GM19238 (cell line): ENCODE measurements around the gene SDCBP2.

Experiments used
- DNase-seq: peaks from one replicate; pipeline ENCODE4 v3.0.0; 2011; ENCODE audit warnings: low spot score; ENCODE audit not compliant: insufficient read length

SDCBP2 gene

GRCh38 chr20:1297486-1297885 is 31.5 kb downstream of the SDCBP2 start:
- DNase-seq = no peak

- no peak for DNase-seq
Measured at GRCh38 chr20:1296922-1297321, 32.0 kb downstream of the SDCBP2 start.

GRCh38 chr20:1296117-1296610 is 32.8 kb downstream of the SDCBP2 start:
- DNase-seq = no peak

- no peak for DNase-seq
Measured at GRCh38 chr20:1295276-1295930, 33.5 kb downstream of the SDCBP2 start.

- DNase-seq = no peak
Measured at GRCh38 chr20:1294497-1294896, 34.4 kb downstream of the SDCBP2 start.

GRCh38 chr20:1293641-1294379 is 35.1 kb downstream of the SDCBP2 start:
- DNase-seq = no peak

- no peak for DNase-seq
Measured at GRCh38 chr20:1292620-1293019, 36.3 kb downstream of the SDCBP2 start.

- no peak for DNase-seq
Measured at GRCh38 chr20:1291191-1291741, 37.7 kb downstream of the SDCBP2 start.

GRCh38 chr20:1287787-1288569 is 41.0 kb downstream of the SDCBP2 start:
- no peak for DNase-seq

GRCh38 chr20:1287306-1287705 is 41.6 kb downstream of the SDCBP2 start:
- DNase-seq = no peak

GRCh38 chr20:1286267-1287024 is 42.5 kb downstream of the SDCBP2 start:
- DNase-seq = no peak

- no peak for DNase-seq
Measured at GRCh38 chr20:1283522-1284510, 45.1 kb downstream of the SDCBP2 start.

- no peak for DNase-seq
Measured at GRCh38 chr20:1282966-1283365, 46.0 kb downstream of the SDCBP2 start.

- no peak for DNase-seq
Measured at GRCh38 chr20:1281279-1282057, 47.5 kb downstream of the SDCBP2 start.

GRCh38 chr20:1280195-1281102 is 48.5 kb downstream of the SDCBP2 start:
- DNase-seq = no peak

GRCh38 chr20:1278993-1279392 is 49.9 kb downstream of the SDCBP2 start:
- DNase-seq = no peak

- no peak for DNase-seq
Measured at GRCh38 chr20:1277529-1278322, 51.2 kb downstream of the SDCBP2 start.
